Activated CD8-positive, alpha-beta memory T cell treated with anti-CD3 and anti-CD28 coated beads, Interleukin-2, amount 50 U/mL, for 48 hours (primary cell): ENCODE results near the gene CDH5.
"Not testable (repeated sequence)": the region's sequence is repeated elsewhere in the genome, so short reads cannot be mapped to it uniquely, and the experiment has no call there.

ENCODE experiments used
- DNase-seq: peaks from one replicate; pipeline ENCODE4 v3.0.0-alpha.2; 2020

The CDH5 gene

GRCh38 chr16:66366433-66367299, at the start of gene CDH5:
Gene CDH5 (plus strand): TSS chr16:66366691. CDS start chr16:66379338, 12,647 bp downstream.
- DNase-seq, result no peak

DNA sequence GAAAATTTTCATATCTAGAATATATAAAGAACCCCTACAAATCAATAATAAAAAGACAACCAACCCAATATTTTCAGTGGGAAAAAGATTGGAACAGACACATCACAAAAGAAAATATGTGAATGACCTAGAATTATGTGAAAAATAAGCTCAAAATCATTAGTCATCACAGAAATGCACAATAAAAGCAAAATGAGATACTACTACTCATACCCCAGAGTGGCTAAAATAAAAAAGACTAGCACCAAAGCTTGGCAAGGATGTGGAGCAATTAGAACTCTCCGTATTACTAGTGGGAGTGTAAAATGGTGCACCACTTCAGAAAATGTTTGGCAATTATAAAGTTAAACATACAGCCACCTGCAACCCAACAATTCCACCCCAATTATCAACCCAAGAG, 48.0 kb upstream of the CDH5 start:
- DNase-seq, result no peak

DNA sequence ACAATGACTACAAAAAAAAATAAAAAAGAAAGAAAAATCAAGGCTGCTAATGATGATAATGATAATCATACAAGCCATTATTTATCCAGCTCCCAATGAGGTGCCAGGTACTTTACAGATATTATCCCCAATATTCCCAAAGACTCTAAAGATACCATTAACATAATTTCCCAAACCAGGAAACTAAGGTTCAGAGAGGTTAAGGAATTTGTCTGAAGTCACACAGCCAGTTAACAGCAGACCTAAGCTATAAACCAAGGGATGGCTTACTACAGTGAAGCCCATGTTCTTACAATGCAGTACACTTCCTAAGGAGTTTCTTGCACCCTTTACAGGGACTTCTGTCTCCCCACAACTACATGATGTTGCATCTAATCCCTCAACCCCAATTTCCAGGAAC, 45.7 kb upstream of the CDH5 start:
- DNase-seq, result no peak

GRCh38 chr16:66322174-66322573, 44.3 kb upstream of the CDH5 start:
- no peak for DNase-seq

- no peak for DNase-seq
Measured at GRCh38 chr16:66324815-66325515, 41.5 kb upstream of the CDH5 start.

DNA sequence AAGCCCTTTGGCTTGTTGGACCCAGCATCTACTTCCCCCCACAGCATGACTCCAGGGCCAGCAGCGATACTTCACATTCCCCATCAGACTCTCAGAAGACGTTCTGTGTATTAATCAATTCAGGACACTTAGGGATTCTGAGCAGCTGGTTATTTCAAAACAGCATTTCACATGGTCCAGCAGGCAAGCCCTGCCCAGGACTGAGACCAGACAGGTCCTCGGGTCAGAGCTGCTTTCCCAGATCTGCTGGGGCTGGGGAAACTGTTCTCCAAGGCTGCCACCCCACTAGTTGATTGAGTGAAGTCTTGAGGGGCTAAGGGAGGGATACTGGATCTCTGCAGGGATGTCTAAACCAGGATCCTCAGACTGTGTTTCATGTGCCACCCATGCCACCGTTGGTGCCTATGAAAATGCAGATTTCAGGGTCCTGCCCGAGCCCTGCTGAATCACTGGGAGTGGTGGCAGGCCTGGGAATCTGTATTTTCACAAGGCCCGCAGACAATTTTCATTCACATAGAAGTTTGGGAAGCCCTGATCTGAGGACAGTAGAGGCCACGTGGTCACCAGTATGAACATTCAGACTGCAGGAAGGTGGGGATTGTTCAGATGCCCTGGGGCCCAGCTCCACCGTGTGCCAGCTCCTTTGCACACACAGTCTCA, 40.6 kb upstream of the CDH5 start:
- DNase-seq, result no peak

DNA sequence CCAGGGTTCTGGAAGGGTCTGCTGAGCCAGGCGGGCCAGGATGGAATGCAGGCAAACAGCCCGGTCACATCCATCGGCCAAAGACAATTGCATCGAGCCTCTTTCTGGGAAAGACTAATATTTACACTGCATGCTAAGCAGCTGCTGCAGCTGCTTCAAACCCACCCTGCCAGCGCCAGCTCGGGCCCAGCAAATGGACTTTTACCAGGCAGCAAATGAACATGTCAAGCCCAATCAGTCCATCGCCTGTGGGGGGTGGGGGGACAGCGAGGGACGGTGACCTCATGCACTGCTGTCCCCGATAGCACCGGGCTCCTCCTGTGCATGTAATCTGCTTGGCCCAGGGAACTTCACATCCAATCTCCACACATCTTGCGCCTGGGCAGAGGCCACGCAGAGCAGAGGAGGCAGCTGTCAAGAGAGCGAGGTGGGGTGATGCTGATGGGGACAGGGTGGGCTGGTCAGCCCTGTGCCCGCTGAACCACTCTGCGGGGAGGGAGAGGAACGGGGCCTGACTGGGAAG, 39.4 kb upstream of the CDH5 start:
- DNase-seq, result no peak

GRCh38 chr16:66328282-66328681, 38.2 kb upstream of the CDH5 start:
- DNase-seq, result no peak

DNA sequence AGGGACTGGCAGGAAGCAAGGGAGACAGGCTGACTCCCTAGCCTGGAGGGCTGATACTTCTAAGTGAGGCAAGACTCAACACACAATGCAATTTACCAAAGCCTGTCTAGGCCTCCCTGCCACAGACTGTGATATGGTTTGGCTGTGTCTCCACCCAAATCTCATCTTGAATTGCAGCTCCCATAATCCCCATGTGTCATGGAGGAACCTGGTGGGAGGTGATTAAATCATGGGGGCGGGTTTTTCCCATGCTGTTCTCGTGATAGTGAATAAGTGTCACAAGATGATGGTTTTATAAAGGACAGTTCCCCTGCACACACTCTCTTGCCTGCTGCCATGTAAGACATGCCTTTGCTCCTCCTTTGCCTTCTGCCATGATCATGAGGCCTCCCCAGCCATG, 35.0 kb upstream of the CDH5 start:
- not testable (repeated sequence) for DNase-seq

GRCh38 chr16:66332634-66333610, 33.6 kb upstream of the CDH5 start:
- DNase-seq, result no peak

- DNase-seq, result no peak
Measured at GRCh38 chr16:66334853-66335574, 31.5 kb upstream of the CDH5 start.

- DNase-seq, result no peak
Measured at GRCh38 chr16:66335704-66336329, 30.7 kb upstream of the CDH5 start.

DNA sequence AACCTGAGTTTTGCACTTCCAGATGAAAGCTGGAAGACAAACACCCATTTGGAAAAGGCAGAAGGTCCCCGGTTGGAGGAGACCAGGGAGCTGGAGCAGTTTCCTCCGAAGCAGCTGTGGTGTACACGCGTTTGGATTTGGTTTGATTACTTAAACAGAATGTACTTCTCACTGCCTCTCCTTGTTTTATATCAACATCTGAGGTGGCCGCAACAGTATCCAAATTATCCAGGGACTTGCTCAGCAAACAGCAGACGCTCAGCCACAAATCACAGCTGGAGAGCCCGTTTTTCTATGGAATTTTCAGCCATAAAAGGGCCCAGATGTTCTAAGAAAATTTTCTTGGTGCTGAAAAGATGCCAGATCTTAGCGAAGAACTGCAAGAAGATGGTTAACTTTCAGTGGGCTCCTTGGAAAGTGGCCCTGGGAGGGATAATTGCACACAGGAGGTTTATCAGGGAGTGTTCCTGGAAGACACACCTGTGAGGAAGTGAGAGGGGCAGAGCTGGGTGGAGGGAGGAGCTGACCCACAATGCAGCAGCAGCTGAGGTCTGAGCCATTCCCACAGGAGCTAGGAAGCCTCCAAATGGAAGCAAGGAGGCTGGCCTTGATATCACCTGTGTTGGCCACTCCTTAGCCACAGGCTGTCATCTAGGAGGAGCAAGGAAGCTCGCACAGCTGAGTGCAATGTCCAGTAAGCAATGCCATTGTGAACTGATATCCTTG, 28.9 kb upstream of the CDH5 start:
- no peak for DNase-seq

DNA sequence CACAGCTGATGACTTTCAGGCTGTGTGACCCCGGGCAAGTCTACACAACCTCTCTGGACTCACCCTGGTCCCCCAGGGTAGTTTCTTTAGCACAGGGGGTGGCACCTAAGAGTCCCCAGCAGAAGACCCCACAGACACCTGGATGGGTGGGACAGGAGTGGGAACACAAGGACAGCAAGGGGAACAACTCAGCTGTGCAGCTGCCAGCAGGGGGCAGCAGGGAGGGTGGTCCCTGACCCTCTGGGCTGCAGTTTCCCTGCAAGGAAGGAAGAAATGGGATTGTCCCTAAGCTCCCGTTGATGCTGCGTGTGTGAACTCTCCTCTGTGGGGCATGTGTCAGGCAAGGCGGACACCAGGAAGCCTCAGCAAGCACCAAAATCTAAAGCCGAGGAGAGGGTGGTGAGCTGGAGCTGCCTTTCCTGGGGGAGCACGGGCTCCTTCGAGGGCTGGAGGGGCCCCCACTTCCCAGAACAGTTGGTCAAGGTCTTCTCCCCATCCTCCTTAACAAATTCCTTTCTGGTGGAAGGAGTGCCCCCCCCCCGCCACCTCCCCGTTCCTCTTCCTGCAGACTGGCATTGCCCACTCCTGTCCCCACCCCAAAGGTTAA, 24.1 kb upstream of the CDH5 start:
- peak; percentile 74 for DNase-seq

DNA sequence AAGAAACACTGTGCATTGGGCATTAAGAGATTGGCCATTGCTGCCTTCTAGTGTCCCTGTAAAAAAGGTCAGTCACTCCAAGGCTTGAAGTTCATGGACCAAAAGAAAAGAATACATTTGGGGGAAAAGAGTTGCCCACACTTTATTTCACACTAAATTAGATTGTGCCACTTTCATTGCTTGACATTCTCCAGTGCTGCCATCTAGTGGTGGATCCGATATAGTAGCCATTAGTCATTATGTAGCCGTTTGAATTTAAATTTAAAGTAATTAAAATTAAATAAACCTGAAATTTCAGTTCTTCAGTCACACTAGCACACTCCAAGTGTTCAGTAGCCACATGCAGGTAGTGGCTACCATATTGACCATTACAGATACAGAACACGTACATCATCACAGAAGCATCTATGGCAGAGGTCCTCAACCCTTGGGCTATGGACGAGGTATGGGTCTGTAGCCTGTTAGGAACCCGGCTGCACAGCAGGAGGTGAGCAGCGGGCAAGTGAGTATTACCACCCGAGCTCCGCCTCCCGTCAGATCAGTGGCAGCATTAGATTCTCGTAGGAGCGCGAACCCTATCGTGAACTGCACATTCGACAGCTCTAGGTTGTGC, 21.9 kb upstream of the CDH5 start:
- DNase-seq, result peak; percentile 59

DNA sequence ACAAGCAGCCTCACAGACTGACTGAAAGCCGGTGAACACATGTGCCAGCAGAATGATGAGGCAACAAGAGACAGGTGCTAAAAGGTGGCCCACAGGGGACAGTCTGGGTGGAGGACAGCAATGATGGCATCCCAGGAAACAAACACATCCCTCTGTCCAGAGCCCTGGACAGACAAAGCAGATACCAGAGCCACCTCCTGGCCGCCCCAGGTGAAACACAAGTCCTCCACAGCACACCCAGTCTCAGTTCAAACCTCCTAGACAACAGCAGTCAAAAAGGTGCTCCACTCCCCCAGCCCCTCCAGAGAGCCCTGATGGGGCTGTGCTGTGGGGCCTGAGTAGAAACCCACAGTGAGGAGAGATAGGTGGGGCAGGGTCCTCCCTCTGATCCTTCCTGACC, 20.3 kb upstream of the CDH5 start:
- DNase-seq, result no peak

GRCh38 chr16:66352304-66352703, 14.2 kb upstream of the CDH5 start:
- DNase-seq, result no peak

DNA sequence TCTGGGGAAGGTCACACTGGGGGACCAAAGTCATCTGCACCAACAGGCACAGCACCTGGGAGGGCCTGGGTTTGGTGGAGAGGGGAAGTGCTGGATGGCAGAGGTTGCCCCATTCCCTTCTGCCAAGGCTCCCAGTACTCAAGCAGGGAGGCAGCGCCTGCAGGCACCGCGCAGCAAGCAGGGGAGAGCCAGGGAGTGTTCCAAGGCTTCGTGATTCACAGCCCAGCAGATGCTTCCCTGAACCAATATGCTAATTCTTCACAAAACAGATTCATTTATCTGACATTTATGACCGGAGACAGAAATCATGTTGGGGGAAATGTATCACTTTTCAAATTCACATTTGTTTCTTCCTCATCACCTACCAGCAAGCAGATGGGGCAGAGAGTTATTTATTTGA, 13.4 kb upstream of the CDH5 start:
- DNase-seq, result no peak
